HG03025 (cell line): ENCODE results near the gene GFY.
"Not testable (repeated sequence)": the region's sequence is repeated elsewhere in the genome, so short reads cannot be mapped to it uniquely, and the experiment has no call there.

Experiments used
- ATAC-seq: cut with Tn5 transposase; IDR thresholded peaks from one replicate; pipeline ENCODE4 v1.9.1; 2021; ENCODE audit warnings: mild to moderate bottlenecking, moderate library complexity; ENCODE audit not compliant: unreplicated experiment, low FRiP score

GFY gene

DNA sequence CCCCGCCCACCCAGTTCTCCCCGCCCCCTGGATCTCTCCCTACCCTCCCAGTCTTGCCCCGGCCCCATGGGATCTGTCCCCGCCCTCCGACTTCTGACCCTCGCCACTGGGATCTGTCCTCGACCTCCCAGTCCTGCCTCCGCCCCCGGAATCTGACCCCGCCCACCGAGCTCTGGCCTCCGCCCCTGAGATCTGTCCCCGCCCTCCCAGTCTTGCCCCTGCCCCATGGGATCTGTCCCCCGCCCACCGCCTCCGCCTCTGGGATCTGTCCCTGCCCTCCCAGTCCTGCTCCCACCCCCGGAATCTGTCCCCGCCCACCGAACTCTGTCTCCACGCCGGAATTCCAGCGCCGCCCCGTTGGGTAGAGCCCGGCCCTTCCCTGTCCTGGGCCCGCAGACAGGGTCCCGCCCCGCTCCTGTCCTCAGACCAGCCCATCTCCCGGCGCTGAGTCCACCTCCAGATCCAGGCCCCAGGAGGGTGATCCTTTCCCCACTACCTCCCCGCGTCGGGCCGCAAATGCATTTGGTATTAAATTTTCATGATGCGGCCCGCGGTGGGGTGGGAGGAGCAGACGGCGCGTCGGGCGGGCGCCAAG is 17.7 kb downstream of the GFY start:
- peak; percentile 11 for ATAC-seq

DNA sequence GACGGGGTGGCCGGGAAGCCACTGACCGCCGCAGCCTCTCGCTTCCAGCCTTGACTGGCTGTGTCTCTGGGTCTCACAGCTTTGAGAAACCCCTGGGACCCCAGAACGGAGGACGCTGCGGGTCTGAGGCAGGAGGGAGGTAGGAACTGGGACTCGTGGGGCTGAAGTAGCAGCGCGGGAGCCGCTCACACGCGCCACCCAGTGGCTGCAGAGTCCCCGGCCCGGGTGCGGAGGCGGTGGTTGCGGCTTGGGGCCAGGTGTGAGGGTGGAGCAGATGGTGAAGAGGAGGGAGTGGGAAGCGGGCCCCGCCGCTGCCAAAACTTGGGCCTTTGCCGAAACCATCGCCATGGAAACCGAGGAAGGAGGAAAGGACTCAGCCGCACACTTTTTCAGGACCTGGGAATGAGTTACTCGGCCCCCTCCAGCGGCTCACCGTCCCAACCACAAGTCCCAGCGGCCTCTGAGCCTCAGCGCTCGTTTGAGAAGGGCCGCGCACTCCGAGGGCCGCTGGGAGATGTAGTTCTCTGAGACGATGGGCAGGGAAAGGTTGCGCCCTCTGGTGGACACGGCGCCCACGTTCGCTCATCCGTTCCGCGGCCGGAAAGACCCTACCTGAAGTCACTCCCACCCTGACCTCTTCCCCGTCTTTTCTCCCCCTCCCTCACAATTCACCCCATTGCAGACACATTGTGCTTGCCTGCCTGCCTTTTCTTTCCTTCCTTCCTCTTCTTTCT is 18.3 kb downstream of the GFY start:
- peak; percentile 73 for ATAC-seq

DNA sequence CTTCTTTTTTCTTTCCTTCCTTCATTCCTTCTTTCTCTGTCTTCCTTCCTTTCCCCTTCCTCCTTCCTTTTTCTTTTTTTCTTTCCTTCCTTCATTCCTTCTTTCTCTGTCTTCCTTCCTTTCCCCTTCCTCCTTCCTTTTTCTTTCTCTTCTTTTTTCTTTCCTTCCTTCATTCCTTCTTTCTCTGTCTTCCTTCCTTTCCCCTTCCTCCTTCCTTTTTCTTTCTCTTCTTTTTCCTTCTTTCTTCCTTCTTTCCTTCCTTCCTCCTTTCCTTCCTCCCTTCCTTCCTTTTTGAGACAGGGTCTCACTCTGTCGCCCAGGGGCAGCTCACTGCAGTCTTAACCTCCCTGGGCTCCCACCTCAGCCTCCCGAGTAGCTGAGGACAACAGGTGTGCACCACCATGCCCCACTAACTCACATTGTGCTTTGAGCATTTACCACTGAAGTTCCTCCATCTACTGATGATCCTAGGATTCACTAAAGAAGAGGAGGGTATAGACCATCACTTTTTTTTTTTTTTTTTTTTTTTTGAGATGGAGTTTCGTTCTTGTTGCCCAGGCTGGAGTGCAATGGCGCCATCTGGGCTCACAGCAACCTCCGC is 19.0 kb downstream of the GFY start:
- not testable (repeated sequence) for ATAC-seq

DNA sequence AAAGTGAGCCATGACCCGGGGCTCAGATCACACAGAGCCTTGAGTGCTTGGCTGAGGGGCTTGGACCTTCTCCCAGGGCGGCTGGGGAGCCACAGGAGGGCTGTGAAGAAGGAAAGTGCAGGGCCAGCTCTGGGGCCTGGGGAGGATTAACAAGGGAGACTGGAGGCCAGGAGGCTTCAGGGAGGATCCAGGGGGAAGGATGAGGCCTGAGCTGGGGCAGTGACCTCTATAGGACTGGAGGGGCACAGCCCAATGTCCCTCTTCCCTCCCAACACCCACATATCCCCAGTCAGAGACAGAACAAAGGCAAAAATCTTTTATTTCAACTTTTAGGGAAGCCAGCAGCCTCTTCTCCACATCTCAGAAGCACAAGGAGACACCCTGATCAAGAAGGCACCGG is 20.8 kb downstream of the GFY start:
- no peak for ATAC-seq

DNA sequence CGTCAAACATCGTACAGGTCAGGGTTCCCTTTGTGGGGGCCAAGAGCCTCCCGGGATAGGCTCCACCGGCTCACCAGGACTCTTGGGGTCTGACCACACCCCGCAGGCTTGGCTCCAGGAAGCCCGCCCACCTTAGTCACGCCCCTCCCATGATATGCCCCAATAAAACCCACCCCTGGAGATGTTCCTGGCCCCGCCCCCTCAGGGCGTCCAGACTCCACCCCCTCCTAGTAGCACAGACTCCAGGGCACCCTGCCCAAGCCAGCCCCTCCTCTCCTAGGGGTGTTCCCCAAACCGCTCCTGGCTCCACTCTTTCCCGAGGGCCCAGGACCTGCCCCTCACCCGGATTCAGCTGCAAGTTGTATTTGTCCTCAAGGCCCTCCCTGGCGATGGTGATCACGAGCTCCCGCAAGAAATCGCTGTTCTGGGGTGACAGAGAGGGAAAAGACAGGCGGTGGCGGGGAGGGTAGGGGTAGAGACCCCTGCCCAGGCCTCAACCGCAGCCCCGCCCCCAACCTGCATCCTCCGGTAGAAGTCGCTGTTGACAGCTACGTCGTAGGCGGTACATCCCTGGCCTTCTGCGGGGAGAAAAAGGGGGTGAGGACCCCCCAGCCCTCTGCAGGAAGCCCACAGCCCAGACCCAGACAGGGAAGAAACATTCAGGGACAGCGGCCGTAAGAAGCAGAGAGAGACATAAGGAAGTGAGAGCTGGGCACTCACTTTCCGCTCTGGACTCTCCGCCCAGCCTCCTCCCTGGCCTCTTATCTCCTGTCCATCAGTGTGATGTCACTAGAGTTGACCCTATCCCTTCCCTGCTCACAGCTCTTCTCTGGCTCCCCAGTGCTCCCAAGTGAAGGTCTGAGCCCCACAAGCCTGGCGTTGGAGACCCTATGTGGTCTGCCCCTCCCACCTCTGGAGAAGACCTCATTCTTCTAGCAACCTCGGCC is 22.6 kb downstream of the GFY start:
- no peak for ATAC-seq

DNA sequence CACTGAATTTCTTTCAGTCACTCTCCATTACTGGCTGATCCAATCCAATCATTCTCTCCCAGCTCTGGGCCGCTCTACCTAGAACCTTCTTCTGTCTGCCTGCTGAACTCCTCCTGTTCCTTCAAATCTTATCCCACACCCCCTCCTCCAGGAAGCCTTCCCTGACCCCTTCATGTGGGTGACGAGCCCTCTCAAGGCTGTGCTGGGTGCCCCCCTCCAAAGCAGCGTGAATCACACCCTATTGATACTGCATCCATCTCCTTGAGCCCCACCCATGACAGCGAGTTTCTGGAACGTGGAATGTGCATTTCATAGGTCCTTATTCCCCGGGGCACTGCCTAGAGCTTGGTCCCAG is 23.2 kb downstream of the GFY start:
- no peak for ATAC-seq

DNA sequence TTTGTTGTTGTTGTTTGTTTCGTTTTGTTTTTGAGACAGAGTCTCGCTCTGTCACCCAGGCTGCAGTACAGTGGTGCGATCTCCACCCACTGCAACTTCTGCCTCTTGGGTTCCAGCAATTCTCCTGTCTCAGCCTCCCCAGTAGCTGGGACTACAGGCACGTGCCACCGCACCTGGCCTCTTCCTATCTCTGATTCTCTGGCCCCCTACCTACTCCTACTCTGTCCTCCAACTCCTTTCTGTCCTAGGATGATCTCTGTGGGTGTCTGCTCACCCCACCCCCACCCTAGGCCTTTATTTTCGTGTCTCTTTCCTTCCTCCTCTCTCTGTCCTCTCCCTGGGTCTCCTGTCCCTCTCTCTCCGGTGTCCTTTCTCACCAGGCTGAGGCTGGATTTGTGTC is 25.2 kb downstream of the GFY start:
- no peak for ATAC-seq

DNA sequence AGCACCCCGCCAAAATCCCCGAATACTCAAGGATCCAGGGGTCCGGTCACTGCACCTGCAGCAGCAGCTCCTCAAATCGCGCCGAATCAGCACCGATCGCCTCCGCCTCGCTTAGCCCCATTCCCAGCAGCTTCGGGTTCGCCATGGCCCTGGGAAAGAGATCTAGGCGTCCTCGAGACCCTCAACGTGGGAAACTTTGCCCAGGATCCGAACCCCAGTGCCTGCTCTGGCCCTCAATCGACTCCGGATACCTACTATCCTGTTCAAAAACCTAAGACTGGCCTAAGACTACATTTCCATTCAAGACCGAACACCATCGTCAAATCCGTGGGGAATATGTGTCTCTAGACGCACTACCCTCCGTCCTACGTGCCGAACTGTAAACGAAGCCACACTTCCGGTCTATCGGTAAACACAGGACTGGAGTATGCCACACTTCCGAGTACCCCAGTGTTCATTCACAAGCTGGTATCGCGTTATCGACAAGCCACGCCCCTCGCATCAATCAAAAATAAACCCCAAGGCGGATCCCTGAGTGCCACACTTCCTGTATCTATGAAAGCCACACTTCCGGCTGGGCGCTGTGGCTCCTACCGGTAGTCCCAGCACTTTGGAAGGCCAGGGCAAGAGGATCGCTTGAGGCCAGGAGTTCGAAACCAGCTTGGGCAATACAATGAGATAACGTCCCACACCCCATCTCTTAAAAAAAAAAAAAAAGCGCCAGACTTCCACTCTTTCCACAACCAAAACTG is 26.4 kb downstream of the GFY start, which contains the start of gene PIH1D1:
Gene PIH1D1 (minus strand): TSS at position 385 of the 752 bp plus-strand sequence. CDS start 240 bp downstream, at position 145.
- peak; percentile 49 for ATAC-seq

DNA sequence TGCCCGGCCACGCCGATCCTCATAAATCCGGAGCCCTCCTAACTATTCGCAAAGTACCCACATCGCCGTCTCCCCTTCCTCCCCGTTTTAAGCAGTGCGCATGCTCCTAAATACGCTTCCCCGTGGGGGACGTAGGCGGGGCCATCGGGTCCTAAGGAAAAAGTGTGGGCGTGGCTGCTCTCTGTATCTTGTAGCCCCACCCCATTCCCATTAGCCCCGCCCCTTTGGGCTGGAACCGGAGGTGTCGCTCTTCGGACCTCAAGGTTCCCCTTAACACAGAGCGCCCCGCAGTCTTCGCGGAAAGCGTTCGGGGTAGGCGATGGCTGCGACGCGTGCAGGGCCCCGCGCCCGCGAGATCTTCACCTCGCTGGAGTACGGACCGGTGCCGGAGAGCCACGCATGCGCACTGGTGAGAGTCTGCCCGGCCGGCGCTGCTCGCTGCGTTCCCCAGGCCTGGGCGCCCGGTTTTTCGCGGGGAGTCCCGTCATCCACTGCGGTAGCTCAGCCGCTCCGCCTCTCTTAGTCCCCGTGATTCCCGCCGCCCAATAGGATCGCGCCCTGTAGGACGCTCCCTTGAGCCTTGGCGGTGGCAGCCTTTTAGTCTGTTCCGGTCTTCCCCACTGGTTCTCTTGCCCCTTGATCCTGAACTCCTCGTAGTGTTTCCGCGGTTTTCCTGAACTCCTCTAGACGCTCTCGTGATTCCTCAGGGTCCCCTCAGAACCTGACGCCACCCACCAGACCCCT is 28.0 kb downstream of the GFY start, which contains the start of gene ALDH16A1:
Gene ALDH16A1 (plus strand): TSS at position 213 of the 744 bp plus-strand sequence. CDS start 107 bp downstream, at position 320.
- peak; percentile 76 for ATAC-seq

DNA sequence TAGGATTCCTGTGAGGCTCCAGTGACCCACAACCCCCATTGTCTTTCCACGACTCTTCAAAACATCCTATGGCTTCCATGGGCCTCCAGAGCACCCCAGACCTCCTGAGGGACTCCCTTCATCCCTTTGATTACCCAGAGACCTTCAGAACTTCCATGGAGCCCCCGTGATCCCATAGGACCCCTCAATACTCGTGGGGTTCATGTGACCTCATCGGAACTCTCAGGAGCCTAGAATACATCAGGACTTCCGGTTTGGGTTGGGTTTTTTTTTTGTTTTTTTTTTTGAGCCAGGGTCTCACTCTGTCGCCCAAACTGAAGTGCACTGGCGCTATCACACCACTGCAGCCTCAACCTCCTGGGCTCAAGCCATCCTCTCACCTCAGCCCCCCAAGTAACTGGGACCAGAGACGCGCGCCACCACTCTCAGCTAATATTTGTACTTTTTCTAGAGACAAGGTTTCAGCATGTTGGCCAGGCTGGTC is 28.6 kb downstream of the GFY start:
- no peak for ATAC-seq

DNA sequence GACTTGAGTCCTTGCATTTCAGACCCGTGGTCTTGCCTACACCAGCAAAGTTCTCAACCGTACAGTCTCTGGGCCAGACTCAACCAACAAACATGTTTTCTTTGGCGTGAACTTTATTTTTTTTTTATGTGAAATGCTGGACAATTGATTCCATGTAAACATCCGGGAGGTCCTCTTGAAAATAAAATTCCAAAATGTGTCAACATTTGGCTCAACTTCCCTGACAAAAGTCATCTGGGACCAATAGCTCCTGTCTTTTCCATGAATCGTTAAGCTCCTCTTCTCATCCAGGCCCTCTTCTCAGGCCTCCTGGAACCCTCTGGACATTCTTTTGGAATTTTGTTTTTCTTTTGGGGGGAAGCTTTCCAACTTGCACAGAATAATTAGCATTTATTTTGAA is 30.6 kb downstream of the GFY start:
- no peak for ATAC-seq

DNA sequence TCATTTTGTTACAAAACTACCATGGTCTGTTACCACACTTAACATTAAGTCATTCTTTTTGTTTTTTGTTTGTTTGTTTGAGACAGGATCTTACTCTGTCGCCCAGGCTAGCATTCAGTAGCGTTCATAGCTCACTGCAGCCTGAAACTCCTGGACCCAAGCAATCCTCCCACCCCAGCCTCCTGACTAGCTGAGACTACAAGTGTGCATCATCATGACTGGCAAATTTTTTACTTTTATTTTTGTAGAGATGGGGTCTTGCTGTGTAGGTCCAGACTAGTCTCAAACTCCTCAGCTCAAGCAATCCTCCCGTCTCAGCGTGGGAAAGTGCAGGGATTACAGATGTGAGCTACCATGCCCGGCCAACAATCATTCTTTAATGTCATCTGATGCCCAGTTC is 31.1 kb downstream of the GFY start:
- no peak for ATAC-seq

DNA sequence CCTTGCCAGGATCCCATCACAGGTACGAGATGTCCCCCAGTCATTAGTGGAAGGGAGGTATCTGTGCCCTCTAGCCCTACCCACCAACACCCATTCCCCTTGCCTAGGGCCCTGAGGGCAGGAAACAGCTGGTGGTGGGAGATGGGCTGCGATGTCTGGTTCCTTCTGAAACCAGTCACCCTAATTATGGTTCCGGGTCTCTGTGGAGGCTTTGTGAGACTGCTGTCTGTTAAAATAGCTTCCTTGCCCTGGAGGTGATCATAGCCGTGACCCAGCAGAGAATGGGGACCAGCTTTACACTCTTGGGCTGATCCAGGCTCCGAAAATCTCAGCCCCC is 33.3 kb downstream of the GFY start:
- no peak for ATAC-seq

DNA sequence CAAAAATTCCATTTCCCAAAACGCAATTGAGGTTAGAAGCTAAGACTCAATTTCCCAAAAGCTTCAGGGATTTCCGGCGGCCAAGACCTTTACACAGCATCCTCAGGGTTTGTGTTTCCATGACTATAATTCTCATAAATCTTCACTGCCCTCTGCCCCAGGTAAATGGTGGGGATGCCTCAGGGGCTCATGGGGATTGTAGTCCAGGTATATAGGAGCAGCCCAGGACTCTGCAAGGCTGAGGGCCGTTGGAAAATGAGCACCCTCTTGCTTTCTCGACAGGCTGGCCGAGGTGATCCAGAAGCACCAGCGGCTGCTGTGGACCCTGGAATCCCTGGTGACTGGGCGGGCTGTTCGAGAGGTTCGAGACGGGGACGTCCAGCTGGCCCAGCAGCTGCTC is 34.2 kb downstream of the GFY start:
- no peak for ATAC-seq

DNA sequence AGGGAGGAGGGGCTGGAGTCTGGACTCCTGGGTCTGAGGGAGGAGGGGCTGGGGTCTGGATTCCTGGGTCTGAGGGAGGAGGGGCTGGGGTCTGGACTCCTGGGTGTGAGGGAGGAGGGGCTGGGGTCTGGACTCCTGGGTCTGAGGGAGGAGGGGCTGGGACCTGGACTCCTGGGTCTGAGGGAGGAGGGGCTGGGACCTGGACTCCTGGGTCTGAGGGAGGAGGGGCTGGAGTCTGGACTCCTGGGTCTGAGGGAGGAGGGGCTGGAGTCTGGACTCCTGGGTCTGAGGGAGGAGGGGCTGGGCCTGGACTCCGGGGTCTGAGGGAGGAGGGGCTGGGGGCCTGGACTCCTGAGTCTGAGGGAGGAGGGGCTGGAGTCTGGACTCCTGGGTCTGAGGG is 35.9 kb downstream of the GFY start:
- ATAC-seq, result not testable (repeated sequence)

DNA sequence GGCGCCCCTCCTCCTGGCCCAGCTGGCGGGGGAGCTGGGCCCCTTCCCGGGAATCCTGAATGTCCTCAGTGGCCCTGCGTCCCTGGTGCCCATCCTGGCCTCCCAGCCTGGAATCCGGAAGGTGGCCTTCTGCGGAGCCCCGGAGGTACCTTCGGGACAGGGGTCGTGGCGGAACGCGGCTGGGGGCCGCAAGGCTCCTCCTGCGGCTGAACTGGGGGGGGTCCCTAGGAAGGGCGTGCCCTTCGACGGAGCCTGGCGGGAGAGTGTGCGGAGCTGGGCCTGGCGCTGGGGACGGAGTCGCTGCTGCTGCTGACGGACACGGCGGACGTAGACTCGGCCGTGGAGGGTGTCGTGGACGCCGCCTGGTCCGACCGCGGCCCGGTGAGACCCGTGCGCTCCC is 36.5 kb downstream of the GFY start:
- no peak for ATAC-seq

DNA sequence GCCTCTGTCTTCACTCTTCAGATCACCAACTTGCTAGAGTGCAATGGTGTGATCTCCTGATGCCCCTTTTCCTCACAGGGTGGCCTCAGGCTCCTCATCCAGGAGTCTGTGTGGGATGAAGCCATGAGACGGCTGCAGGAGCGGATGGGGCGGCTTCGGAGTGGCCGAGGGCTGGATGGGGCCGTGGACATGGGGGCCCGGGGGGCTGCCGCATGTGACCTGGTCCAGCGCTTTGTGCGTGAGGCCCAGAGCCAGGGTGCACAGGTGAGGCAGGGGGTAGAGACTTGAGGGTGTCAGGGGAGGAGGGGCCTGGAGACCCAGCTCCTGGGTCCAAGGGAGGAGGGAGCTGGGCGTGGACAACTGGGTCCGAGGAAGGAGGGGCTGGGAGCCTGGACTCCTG is 37.3 kb downstream of the GFY start:
- no peak for ATAC-seq

DNA sequence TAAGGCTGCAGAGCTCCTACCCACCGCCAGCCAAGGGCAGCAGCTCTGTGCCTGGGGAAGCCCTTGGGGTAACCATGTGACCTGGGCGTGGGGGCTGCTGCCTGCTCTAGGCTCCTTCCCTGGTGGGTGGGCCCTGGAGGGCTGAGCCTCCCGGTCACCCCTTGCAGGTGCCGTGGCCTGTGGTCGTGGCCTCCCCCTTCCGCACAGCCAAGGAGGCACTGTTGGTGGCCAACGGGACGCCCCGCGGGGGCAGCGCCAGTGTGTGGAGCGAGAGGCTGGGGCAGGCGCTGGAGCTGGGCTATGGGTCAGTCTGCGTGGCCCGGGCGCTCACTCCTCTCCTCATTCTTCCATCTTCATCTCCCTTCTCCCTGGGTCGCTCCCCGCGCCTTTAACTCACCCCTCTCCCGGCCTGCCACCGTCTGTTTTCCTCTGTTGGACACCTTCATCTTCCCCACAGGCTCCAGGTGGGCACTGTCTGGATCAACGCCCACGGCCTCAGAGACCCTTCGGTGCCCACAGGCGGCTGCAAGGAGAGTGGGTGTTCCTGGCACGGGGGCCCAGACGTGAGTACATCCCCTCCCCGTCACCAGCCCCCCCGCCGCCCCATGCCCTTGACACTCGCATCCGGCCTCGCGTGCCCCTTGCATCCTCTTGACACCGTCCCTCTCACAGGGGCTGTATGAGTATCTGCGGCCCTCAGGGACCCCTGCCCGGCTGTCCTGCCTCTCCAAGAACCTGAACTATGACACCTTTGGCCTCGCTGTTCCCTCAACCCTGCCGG is 39.0 kb downstream of the GFY start:
- no peak for ATAC-seq

DNA sequence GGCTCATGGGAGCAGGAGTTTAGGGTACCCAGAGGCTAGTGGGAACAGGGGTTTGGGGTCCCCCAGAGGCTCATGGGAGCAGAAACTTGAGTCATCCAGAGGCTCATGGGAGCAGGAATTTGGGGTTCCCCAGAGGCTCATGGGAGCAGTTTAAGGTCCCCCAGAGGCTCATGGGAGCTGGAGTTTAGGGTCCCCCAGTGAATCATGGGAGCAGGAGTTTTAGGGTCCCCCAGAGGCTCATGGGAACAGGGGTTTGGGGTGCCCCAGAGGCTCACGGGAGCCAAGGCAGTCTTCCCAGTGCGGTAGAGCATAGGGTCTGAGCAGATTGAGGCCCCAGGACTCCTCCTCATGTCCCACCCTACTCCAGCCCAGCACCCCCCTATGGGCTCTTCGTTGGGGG is 40.2 kb downstream of the GFY start:
- ATAC-seq, result no peak
